GM12878 (cell line): Measurements from ENCODE around the gene TUT4. TPM values are rescaled to one million over a fixed set of nuclear protein-coding genes. Genes with fewer than 3 reads are reported as not detected.

Experiments
- ATAC-seq: fragments of 200-7000 bp; cut with Tn5 transposase; 3 replicates; pipeline ENCODE4 v1.9.1; 2020; ENCODE audit warnings: mild to moderate bottlenecking, moderate library complexity
- BruUV-seq: library from RNA; stranded (reverse); fragments of 400-500 nt; replicated peaks from 2 replicates; lab custom pipeline; 2021; lab: Mats Ljungman, UMichigan
- CTCF ChIA-PET: fragments of 300-600 bp; sonication (Branson Sonifier 250); formaldehyde crosslinking; extraction: SDS; loops from one replicate; lab custom pipeline; 2021; ENCODE audit warnings: inconsistent platforms; lab: Yijun Ruan, JAX
- POLR2A ChIA-PET: fragments of 350-600 bp; formaldehyde crosslinking; extraction: SDS; loops from one replicate; lab custom pipeline; 2021; ENCODE audit warnings: inconsistent platforms; lab: Charles Lee
- RAD21 ChIA-PET: fragments of 300-600 bp; sonication (Branson Sonifier 250); formaldehyde crosslinking; loops from one replicate; lab custom pipeline; 2023; ENCODE audit warnings: antibody characterized with exemption; ENCODE audit not compliant: unreplicated experiment; lab: Charles Lee
- SMC1A ChIA-PET: fragments of 300-600 bp; sonication (Branson Sonifier 250); formaldehyde crosslinking; loops from one replicate; lab custom pipeline; 2023; ENCODE audit not compliant: unreplicated experiment, uncharacterized antibody; lab: Charles Lee
- DNase-seq: peaks from one replicate; pipeline ENCODE4 v3.0.0-alpha.2; 2011; ENCODE audit warnings: low read depth, low spot score
- FAIRE-seq: peaks from 3 replicates; lab custom pipeline; 2011; peaks lifted over from hg19 to GRCh38; lab: Jason Lieb, UNC
- H2AFZ ChIP-seq: 2 replicates; pipeline ENCODE4 v1.6.0; 2011; ENCODE audit warnings: low read depth, low read length, control low read depth; ENCODE audit not compliant: control insufficient read depth
- H3K27ac ChIP-seq: 2 replicates; pipeline ENCODE4 v1.5.1; 2011; ENCODE audit warnings: control low read depth; ENCODE audit not compliant: control insufficient read depth, insufficient read depth
- H3K27me3 ChIP-seq, 2 experiments: replicated peaks in 1 of 2; 2 replicates each; pipeline versions ENCODE4 v1.6.0 to v1.6.1; 2011; ENCODE audit warnings: low read length in 1 of 2; ENCODE audit not compliant: control insufficient read depth in 2 of 2, insufficient read depth in 2 of 2
- H3K36me3 ChIP-seq, 2 experiments: 2 replicates each; pipeline ENCODE4 v1.5.1; 2011; ENCODE audit warnings: low read length in 1 of 2; ENCODE audit not compliant: control insufficient read depth in 2 of 2, insufficient read depth in 2 of 2
- H3K4me1 ChIP-seq: 2 replicates; pipeline ENCODE4 v1.6.1; 2011; ENCODE audit warnings: mild to moderate bottlenecking, low read length, moderate library complexity, mixed read lengths; ENCODE audit not compliant: control insufficient read depth, insufficient read depth
- H3K4me2 ChIP-seq: 2 replicates; pipeline ENCODE4 v1.6.0; 2011; ENCODE audit warnings: control low read depth; ENCODE audit not compliant: control insufficient read depth, insufficient read depth
- H3K4me3 ChIP-seq: fragments of 200-600 bp; sonication (generic); 2 replicates; pipeline ENCODE4 v1.5.1; 2016
- H3K79me2 ChIP-seq: 2 replicates; pipeline ENCODE4 v1.6.0; 2011; ENCODE audit warnings: low read length; ENCODE audit not compliant: control insufficient read depth, insufficient read depth
- H3K9ac ChIP-seq: 2 replicates; pipeline ENCODE4 v1.8.0; 2011; ENCODE audit warnings: low read length, control low read depth, mixed read lengths; ENCODE audit not compliant: control insufficient read depth, insufficient read depth
- H3K9me3 ChIP-seq: replicated peaks from 3 replicates; pipeline ENCODE4 v1.5.1; 2011; ENCODE audit warnings: mild to moderate bottlenecking, low read length; ENCODE audit not compliant: control insufficient read depth, insufficient read depth
- H4K20me1 ChIP-seq: 2 replicates; pipeline ENCODE4 v1.6.0; 2011; ENCODE audit not compliant: control insufficient read depth, insufficient read depth
- BHLHE40 ChIP-seq, 2 experiments: fragments of 450-650 bp in 1 of 2; IDR thresholded peaks; 2 replicates each; pipeline ENCODE4 v1.6.1; 2011 to 2017; ENCODE audit warnings: low read depth in 2 of 2, borderline replicate concordance in 1 of 2, improper control_type of control experiment in 1 of 2, low read length in 1 of 2, mild to moderate bottlenecking in 1 of 2
- EGR1 ChIP-seq, 2 experiments: IDR thresholded peaks; 1 replicate in 1 of 2; 2 replicates in 1 of 2; pipeline ENCODE4 v1.6.1; 2011 to 2012; ENCODE audit warnings: low read depth in 2 of 2, low read length in 2 of 2, borderline replicate concordance in 1 of 2, mild to moderate bottlenecking in 1 of 2, moderate library complexity in 1 of 2
- ELK1 ChIP-seq: IDR thresholded peaks from 2 replicates; pipeline ENCODE4 v1.6.1; 2012; ENCODE audit warnings: low read depth, low read length, improper control_type of control experiment
- HSF1 ChIP-seq: fragments of 150-350 bp; IDR thresholded peaks from 2 replicates; pipeline ENCODE4 v1.6.1; 2014; ENCODE audit warnings: mild to moderate bottlenecking, low read depth, low read length
- IRF3 ChIP-seq: fragments of 450-650 bp; IDR thresholded peaks from 2 replicates; pipeline ENCODE4 v1.6.1; 2014; ENCODE audit warnings: mild to moderate bottlenecking
- KAT2A ChIP-seq: conservative IDR thresholded peaks from 2 replicates; pipeline ENCODE4 v1.6.1; 2011; ENCODE audit warnings: low read depth, low read length; ENCODE audit not compliant: control insufficient read depth
- MXI1 ChIP-seq: fragments of 150-350 bp; IDR thresholded peaks from 2 replicates; pipeline ENCODE4 v1.6.1; 2011; ENCODE audit warnings: low read depth, mild to moderate bottlenecking, inconsistent platforms, low read length, improper control_type of control experiment
- NKRF ChIP-seq: fragments of 450-650 bp; conservative IDR thresholded peaks from 2 replicates; pipeline ENCODE4 v1.6.1; 2017; ENCODE audit warnings: mild to moderate bottlenecking, moderate library complexity
- NRF1 ChIP-seq: conservative IDR thresholded peaks from 2 replicates; pipeline ENCODE4 v1.6.1; 2011; ENCODE audit warnings: mild to moderate bottlenecking, low read depth, low read length, improper control_type of control experiment
- REST ChIP-seq: IDR thresholded peaks from 2 replicates; pipeline ENCODE4 v1.6.1; 2012; ENCODE audit warnings: mild to moderate bottlenecking, low read depth, low read length
- RUNX3 ChIP-seq: IDR thresholded peaks from 2 replicates; pipeline ENCODE4 v1.6.1; 2012; ENCODE audit warnings: low read length, inconsistent platforms
- TCF3 ChIP-seq: IDR thresholded peaks from 2 replicates; pipeline ENCODE4 v1.6.1; 2012; ENCODE audit warnings: low read depth, mild to moderate bottlenecking, low read length, borderline replicate concordance; ENCODE audit not compliant: insufficient read depth
- ZZZ3 ChIP-seq: IDR thresholded peaks from 2 replicates; pipeline ENCODE4 v1.6.1; 2011; ENCODE audit warnings: low read depth; ENCODE audit not compliant: control insufficient read depth, insufficient read length
- WGBS: methylation state at CpG from one replicate; pipeline ENCODE4 v1.1.6; 2016; ENCODE audit warnings: low lambda C conversion rate; ENCODE audit not compliant: insufficient replicate concordance, insufficient coverage; ENCODE audit errors: missing lambda C conversion rate; 5-methylcytosine and 5-hydroxymethylcytosine counted together
- in situ Hi-C: fragments of 300-500 bp; cut with MboI; formaldehyde crosslinking; loops from 9 replicates; pipeline ENCODE4 v1.14.3; 2018; ENCODE audit warnings: mixed read lengths
- intact Hi-C: fragments of 100-400 bp; cut with micrococcal nuclease; formaldehyde crosslinking; loops from one replicate; pipeline ENCODE4 v1.14.2; 2022; ENCODE audit not compliant: unreplicated experiment
- polyA plus RNA-seq, 11 experiments: library from polyadenylated mRNA; depleted of rRNA in 4 of 11; unstranded in 6 of 11; stranded (reverse) in 5 of 11; fragments of >200 nt; fragmentation: Nextera tagmentation in 4 of 11; fragmentation: Illumina TruSeq in 1 of 11; extraction: Ambion mirVana in 4 of 11; extraction: Trizol in 1 of 11; gene quantifications; 1 replicate in 1 of 11; 2 replicates in 10 of 11; pipeline versions ENCODE4 v1.2.1 to v1.2.3, GENCODE V29; 2011 to 2016; ENCODE audit warnings: inconsistent platforms in 2 of 11, missing spikeins in 2 of 11, low read depth in 1 of 11
- total RNA-seq, 4 experiments: library from RNA; depleted of rRNA in 3 of 4; stranded (reverse); fragments of >200 nt in 3 of 4; fragmentation: Illumina TruSeq in 1 of 4; extraction: Trizol in 1 of 4; gene quantifications; 2 replicates each; pipeline versions ENCODE4 v1.2.1 to v1.2.3, GENCODE V29; 2013 to 2021

The TUT4 gene
- total and polyA plus RNA-seq, 10 of the 15 experiments (the other 5 are each of a cell fraction or from before 2014, with no cell fraction given) = 9.4 to 40.7 (median 27.6) TPM

- no peak for TF ChIP-seq ELK1
- no peak for TF ChIP-seq BHLHE40 (IDR thresholded peaks at IDR 0.05; ENCODE audit: borderline replicate concordance in 1 of 2, low read depth in 2 of 2, low read length in 1 of 2)
- no peak for TF ChIP-seq REST
- no peak for TF ChIP-seq ZZZ3
- TF ChIP-seq, all 136 proteins: peak for 0
Measured at GRCh38 chr1:52599236-52599635, 46.3 kb upstream of the TUT4 start (continued).

GRCh38 chr1:52598729-52599128 is 45.8 kb upstream of the TUT4 start:
- RAD21 ChIA-PET = no interaction called here
- no peak for TF ChIP-seq NKRF
- no peak for TF ChIP-seq NRF1
- TF ChIP-seq HSF1 = no peak
- no peak for TF ChIP-seq RUNX3
- no peak for TF ChIP-seq IRF3
- TF ChIP-seq KAT2A = no peak
- no peak for TF ChIP-seq TCF3
- no peak for TF ChIP-seq MXI1
- TF ChIP-seq EGR1 (IDR thresholded peaks at IDR 0.05; ENCODE audit: borderline replicate concordance in 1 of 2, low read depth in 2 of 2, low read length in 2 of 2) = no peak

More at GRCh38 chr1:52598729-52599128, 45.8 kb upstream of the TUT4 start:
- 82% methylated on average over 7 of the region's 7 CpGs for WGBS
- ChIA-PET POLR2A (no interaction called here), CTCF (no interaction called here), SMC1A (no interaction called here)
- H3K27me3 ChIP-seq = peaks cover 1 to 4% of the 10 kb centered on the region in 2 experiments; a peak in 3 of 4 replicates
- intact Hi-C loops (no loop called here), in situ Hi-C loops (no loop called here)
- no peaks in the 10 kb centered on the region for H3K9me3 ChIP-seq
- no peak overlapping the region for H3K9ac ChIP-seq
- ATAC-seq = no peak
- no peak overlapping the region for H2AFZ ChIP-seq
- no peaks in the 10 kb centered on the region for H4K20me1 ChIP-seq
- no peaks in the 10 kb centered on the region for H3K36me3 ChIP-seq
- no peak overlapping the region for H3K4me2 ChIP-seq
- no peak for DNase-seq
- no TSS peak for BruUV-seq
- H3K79me2 ChIP-seq = no peaks in the 10 kb centered on the region
- H3K27ac ChIP-seq = no peak overlapping the region
- no peak overlapping the region for H3K4me3 ChIP-seq
- FAIRE-seq = no peak
- H3K4me1 ChIP-seq = peaks cover 18% of the 10 kb centered on the region
